GM12878 (cell line): ENCODE results near the gene FRK. TPM values are rescaled to one million over a fixed set of nuclear protein-coding genes. Genes with fewer than 3 reads are reported as not detected.

ENCODE experiments used
- ATAC-seq: fragments of 200-7000 bp; cut with Tn5 transposase; 3 replicates; pipeline ENCODE4 v1.9.1; 2020; ENCODE audit warnings: mild to moderate bottlenecking, moderate library complexity
- BruUV-seq: library from RNA; stranded (reverse); fragments of 400-500 nt; replicated peaks from 2 replicates; lab custom pipeline; 2021; lab: Mats Ljungman, UMichigan
- CTCF ChIA-PET: fragments of 300-600 bp; sonication (Branson Sonifier 250); formaldehyde crosslinking; extraction: SDS; loops from one replicate; lab custom pipeline; 2021; ENCODE audit warnings: inconsistent platforms; lab: Yijun Ruan, JAX
- POLR2A ChIA-PET: fragments of 350-600 bp; formaldehyde crosslinking; extraction: SDS; loops from one replicate; lab custom pipeline; 2021; ENCODE audit warnings: inconsistent platforms; lab: Charles Lee
- RAD21 ChIA-PET: fragments of 300-600 bp; sonication (Branson Sonifier 250); formaldehyde crosslinking; loops from one replicate; lab custom pipeline; 2023; ENCODE audit warnings: antibody characterized with exemption; ENCODE audit not compliant: unreplicated experiment; lab: Charles Lee
- SMC1A ChIA-PET: fragments of 300-600 bp; sonication (Branson Sonifier 250); formaldehyde crosslinking; loops from one replicate; lab custom pipeline; 2023; ENCODE audit not compliant: unreplicated experiment, uncharacterized antibody; lab: Charles Lee
- DNase-seq: peaks from one replicate; pipeline ENCODE4 v3.0.0-alpha.2; 2011; ENCODE audit warnings: low read depth, low spot score
- FAIRE-seq: peaks from 3 replicates; lab custom pipeline; 2011; peaks lifted over from hg19 to GRCh38; lab: Jason Lieb, UNC
- H2AFZ ChIP-seq: 2 replicates; pipeline ENCODE4 v1.6.0; 2011; ENCODE audit warnings: low read depth, low read length, control low read depth; ENCODE audit not compliant: control insufficient read depth
- H3K27ac ChIP-seq: 2 replicates; pipeline ENCODE4 v1.5.1; 2011; ENCODE audit warnings: control low read depth; ENCODE audit not compliant: control insufficient read depth, insufficient read depth
- H3K27me3 ChIP-seq, 2 experiments: replicated peaks in 1 of 2; 2 replicates each; pipeline versions ENCODE4 v1.6.0 to v1.6.1; 2011; ENCODE audit warnings: low read length in 1 of 2; ENCODE audit not compliant: control insufficient read depth in 2 of 2, insufficient read depth in 2 of 2
- H3K36me3 ChIP-seq, 2 experiments: 2 replicates each; pipeline ENCODE4 v1.5.1; 2011; ENCODE audit warnings: low read length in 1 of 2; ENCODE audit not compliant: control insufficient read depth in 2 of 2, insufficient read depth in 2 of 2
- H3K4me1 ChIP-seq: 2 replicates; pipeline ENCODE4 v1.6.1; 2011; ENCODE audit warnings: mild to moderate bottlenecking, low read length, moderate library complexity, mixed read lengths; ENCODE audit not compliant: control insufficient read depth, insufficient read depth
- H3K4me2 ChIP-seq: 2 replicates; pipeline ENCODE4 v1.6.0; 2011; ENCODE audit warnings: control low read depth; ENCODE audit not compliant: control insufficient read depth, insufficient read depth
- H3K4me3 ChIP-seq: fragments of 200-600 bp; sonication (generic); 2 replicates; pipeline ENCODE4 v1.5.1; 2016
- H3K79me2 ChIP-seq: 2 replicates; pipeline ENCODE4 v1.6.0; 2011; ENCODE audit warnings: low read length; ENCODE audit not compliant: control insufficient read depth, insufficient read depth
- H3K9ac ChIP-seq: 2 replicates; pipeline ENCODE4 v1.8.0; 2011; ENCODE audit warnings: low read length, control low read depth, mixed read lengths; ENCODE audit not compliant: control insufficient read depth, insufficient read depth
- H3K9me3 ChIP-seq: replicated peaks from 3 replicates; pipeline ENCODE4 v1.5.1; 2011; ENCODE audit warnings: mild to moderate bottlenecking, low read length; ENCODE audit not compliant: control insufficient read depth, insufficient read depth
- H4K20me1 ChIP-seq: 2 replicates; pipeline ENCODE4 v1.6.0; 2011; ENCODE audit not compliant: control insufficient read depth, insufficient read depth
- BHLHE40 ChIP-seq, 2 experiments: fragments of 450-650 bp in 1 of 2; IDR thresholded peaks; 2 replicates each; pipeline ENCODE4 v1.6.1; 2011 to 2017; ENCODE audit warnings: low read depth in 2 of 2, borderline replicate concordance in 1 of 2, improper control_type of control experiment in 1 of 2, low read length in 1 of 2, mild to moderate bottlenecking in 1 of 2
- CBX3 ChIP-seq: fragments of 200-600 bp; sonication (generic); IDR thresholded peaks from 2 replicates; pipeline ENCODE4 v1.6.1; 2016; ENCODE audit warnings: low read depth, borderline replicate concordance
- CEBPB ChIP-seq, 2 experiments: fragments of 150-350 bp in 1 of 2; IDR thresholded peaks; 2 replicates each; pipeline ENCODE4 v1.6.1; 2012 to 2014; ENCODE audit warnings: low read depth in 2 of 2, low read length in 2 of 2, borderline replicate concordance in 1 of 2, inconsistent platforms in 1 of 2
- CREM ChIP-seq: IDR thresholded peaks from 2 replicates; pipeline ENCODE4 v1.6.1; 2014; ENCODE audit warnings: antibody characterized with exemption, low read depth
- MEF2B ChIP-seq: fragments of 450-650 bp; IDR thresholded peaks from 2 replicates; pipeline ENCODE4 v1.6.1; 2018; ENCODE audit warnings: mild to moderate bottlenecking, moderate library complexity; ENCODE audit not compliant: partially characterized antibody, poor library complexity, severe bottlenecking
- NFXL1 ChIP-seq: fragments of 450-650 bp; IDR thresholded peaks from 2 replicates; pipeline ENCODE4 v1.6.1; 2017; ENCODE audit warnings: antibody characterized with exemption, mild to moderate bottlenecking, borderline replicate concordance
- NR2C1 ChIP-seq: fragments of 450-650 bp; IDR thresholded peaks from 2 replicates; pipeline ENCODE4 v1.6.1; 2017; ENCODE audit warnings: antibody characterized with exemption, mild to moderate bottlenecking, moderate library complexity
- POLR2AphosphoS5 ChIP-seq: IDR thresholded peaks from 2 replicates; pipeline ENCODE4 v1.6.1; 2011; ENCODE audit warnings: mild to moderate bottlenecking, low read length, inconsistent platforms
- POU2F2 ChIP-seq: IDR thresholded peaks from 3 replicates; pipeline ENCODE4 v1.6.1; 2011; ENCODE audit warnings: low read depth, mild to moderate bottlenecking, low read length, borderline replicate concordance
- SIX5 ChIP-seq: IDR thresholded peaks from 2 replicates; pipeline ENCODE4 v1.6.1; 2011; ENCODE audit warnings: mild to moderate bottlenecking, low read depth, low read length, moderate library complexity; ENCODE audit not compliant: severe bottlenecking
- SMAD1 ChIP-seq: fragments of 450-650 bp; IDR thresholded peaks from 2 replicates; pipeline ENCODE4 v1.6.1; 2018; ENCODE audit warnings: mild to moderate bottlenecking, low read depth; ENCODE audit not compliant: partially characterized antibody
- SMARCA5 ChIP-seq: fragments of 450-650 bp; IDR thresholded peaks from 2 replicates; pipeline ENCODE4 v1.6.1; 2017; ENCODE audit warnings: mild to moderate bottlenecking
- YY1 ChIP-seq: IDR thresholded peaks from 2 replicates; pipeline ENCODE4 v1.6.1; 2011; ENCODE audit warnings: low read depth, mild to moderate bottlenecking, low read length
- ZNF24 ChIP-seq: fragments of 450-650 bp; IDR thresholded peaks from 2 replicates; pipeline ENCODE4 v1.6.1; 2017; ENCODE audit warnings: antibody characterized with exemption, mild to moderate bottlenecking
- ZNF622 ChIP-seq: fragments of 450-650 bp; IDR thresholded peaks from 2 replicates; pipeline ENCODE4 v1.6.1; 2017; ENCODE audit warnings: mild to moderate bottlenecking, inconsistent platforms
- WGBS: methylation state at CpG from one replicate; pipeline ENCODE4 v1.1.6; 2016; ENCODE audit warnings: low lambda C conversion rate; ENCODE audit not compliant: insufficient replicate concordance, insufficient coverage; ENCODE audit errors: missing lambda C conversion rate; 5-methylcytosine and 5-hydroxymethylcytosine counted together
- in situ Hi-C: fragments of 300-500 bp; cut with MboI; formaldehyde crosslinking; loops from 9 replicates; pipeline ENCODE4 v1.14.3; 2018; ENCODE audit warnings: mixed read lengths
- intact Hi-C: fragments of 100-400 bp; cut with micrococcal nuclease; formaldehyde crosslinking; loops from one replicate; pipeline ENCODE4 v1.14.2; 2022; ENCODE audit not compliant: unreplicated experiment
- polyA plus RNA-seq, 11 experiments: library from polyadenylated mRNA; depleted of rRNA in 4 of 11; unstranded in 6 of 11; stranded (reverse) in 5 of 11; fragments of >200 nt; fragmentation: Nextera tagmentation in 4 of 11; fragmentation: Illumina TruSeq in 1 of 11; extraction: Ambion mirVana in 4 of 11; extraction: Trizol in 1 of 11; gene quantifications; 1 replicate in 1 of 11; 2 replicates in 10 of 11; pipeline versions ENCODE4 v1.2.1 to v1.2.3, GENCODE V29; 2011 to 2016; ENCODE audit warnings: inconsistent platforms in 2 of 11, missing spikeins in 2 of 11, low read depth in 1 of 11
- total RNA-seq, 4 experiments: library from RNA; depleted of rRNA in 3 of 4; stranded (reverse); fragments of >200 nt in 3 of 4; fragmentation: Illumina TruSeq in 1 of 4; extraction: Trizol in 1 of 4; gene quantifications; 2 replicates each; pipeline versions ENCODE4 v1.2.1 to v1.2.3, GENCODE V29; 2013 to 2021

The FRK gene
- total and polyA plus RNA-seq, 10 of the 15 experiments (the other 5 are each of a cell fraction or from before 2014, with no cell fraction given) = 0.29 to 2.4 (median 1.2) TPM

- no peak for DNase-seq
- Histone ChIP-seq H3K4me3 (no peak overlapping the region), H3K27me3 (no peaks in the 10 kb centered on the region), H4K20me1 (no peaks in the 10 kb centered on the region), H2AFZ (no peak overlapping the region)
- ChIA-PET POLR2A (no interaction called here), SMC1A (interaction anchor here (1.4 kb wide), 1 partner anchor 8 kb away, joined by 4 read pairs; no protein-coding TSS in a partner anchor), CTCF (no interaction called here)
- in situ Hi-C loops = no loop called here
- FAIRE-seq = no peak
- TF ChIP-seq ZNF24 = no peak
- TF ChIP-seq SIX5 = no peak
- TF ChIP-seq POLR2AphosphoS5 = no peak
- TF ChIP-seq, all 136 proteins: peak for 0
- Histone ChIP-seq H3K9me3 (no peaks in the 10 kb centered on the region; the same call in 2 of the 3 replicates), H3K4me1 (no peaks in the 10 kb centered on the region), H3K36me3 (no peaks in the 10 kb centered on the region), H3K4me2 (no peak overlapping the region), H3K9ac (no peak overlapping the region), H3K27ac (no peak overlapping the region), H3K79me2 (no peaks in the 10 kb centered on the region)
- no TSS peak for BruUV-seq
- intact Hi-C loops = no loop called here
- RAD21 ChIA-PET = no interaction called here
- ATAC-seq = no peak
- 0% methylated on average over 1 of the region's 1 CpG for WGBS
These were observed 137.7 kb downstream of the FRK start for GRCh38 chr6:115922971-115923370.

DNA sequence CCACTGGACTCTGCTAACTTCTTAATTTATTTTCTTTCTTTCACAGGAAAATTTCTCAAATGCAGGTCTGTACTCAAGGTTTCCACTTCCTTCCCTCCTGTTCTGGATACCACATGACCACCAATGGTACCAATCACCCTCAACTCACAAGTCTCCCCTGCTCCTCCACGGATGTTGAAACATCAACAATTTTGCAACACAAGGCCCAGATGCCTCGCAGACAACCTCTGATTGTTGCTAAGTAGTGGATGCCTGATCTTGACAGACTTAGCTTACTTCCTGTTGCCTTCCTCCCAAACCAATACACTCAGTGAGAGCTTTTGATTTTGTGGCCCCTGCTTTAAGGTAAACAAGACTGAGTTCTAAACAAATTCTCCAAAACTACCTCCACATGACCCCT is 146.6 kb downstream of the FRK start:
- TF ChIP-seq NR2C1 (no peak), CREM (no peak), POU2F2 (no peak), SMARCA5 (no peak), SMAD1 (no peak), MEF2B (no peak), ZNF622 (no peak), CBX3 (no peak), CEBPB (IDR thresholded peaks at IDR 0.05; ENCODE audit: borderline replicate concordance in 1 of 2, low read depth in 2 of 2, low read length in 2 of 2) (no peak), YY1 (no peak), BHLHE40 (IDR thresholded peaks at IDR 0.05; ENCODE audit: borderline replicate concordance in 1 of 2, low read depth in 2 of 2, low read length in 1 of 2) (no peak), NFXL1 (no peak)
- TF ChIP-seq, all 136 proteins: peak for 0
- POLR2A ChIA-PET = no interaction called here
- no peak for FAIRE-seq
- intact Hi-C loops = no loop called here
- H3K9ac ChIP-seq = no peak overlapping the region
- ATAC-seq = no peak
- RAD21 ChIA-PET = no interaction called here
- no peaks in the 10 kb centered on the region for H3K36me3 ChIP-seq
- H3K79me2 ChIP-seq = no peaks in the 10 kb centered on the region
- no peak overlapping the region for H3K4me2 ChIP-seq
- H2AFZ ChIP-seq = no peak overlapping the region
- no peak overlapping the region for H3K27ac ChIP-seq
- H3K9me3 ChIP-seq = no peaks in the 10 kb centered on the region
- H3K4me1 ChIP-seq = no peaks in the 10 kb centered on the region
- no peaks in the 10 kb centered on the region for H3K27me3 ChIP-seq
- no peak overlapping the region for H3K4me3 ChIP-seq
- BruUV-seq = no TSS peak
- 0% methylated on average over 2 of the region's 2 CpGs for WGBS
- in situ Hi-C loops = no loop called here
- DNase-seq = no peak
- CTCF ChIA-PET = no interaction called here
- no peaks in the 10 kb centered on the region for H4K20me1 ChIP-seq
- SMC1A ChIA-PET = no interaction called here
